H1 (cell line): ENCODE data around the gene CXCL1. TPM values are rescaled to one million over a fixed set of nuclear protein-coding genes. Genes with fewer than 3 reads are reported as not detected.

Experiments
- CTCF ChIA-PET: fragments of 300-600 bp; sonication (Branson Sonifier 250); formaldehyde crosslinking; loops from one replicate; lab custom pipeline; 2021; ENCODE audit not compliant: partially characterized antibody; lab: Charles Lee
- POLR2A ChIA-PET: fragments of 300-600 bp; sonication (Branson Sonifier 250); formaldehyde crosslinking; loops from one replicate; lab custom pipeline; 2021; ENCODE audit warnings: inconsistent platforms; ENCODE audit not compliant: partially characterized antibody; lab: Charles Lee
- DNase-seq, 2 experiments: peaks; one replicate each; pipeline versions ENCODE4 v3.0.0 to v3.0.0-alpha.2; 2010 to 2022; ENCODE audit warnings: low spot score in 2 of 2, low read depth in 1 of 2, mixed read lengths in 1 of 2
- FAIRE-seq: peaks from 2 replicates; lab custom pipeline; 2011; peaks lifted over from hg19 to GRCh38; lab: Jason Lieb, UNC
- H2AFZ ChIP-seq: 2 replicates; pipeline ENCODE4 v1.8.1; 2012; ENCODE audit warnings: low read length, inconsistent platforms
- H2AK5ac ChIP-seq: 2 replicates; pipeline ENCODE4 v1.6.1; 2013; ENCODE audit warnings: low read depth, low read length
- H2BK120ac ChIP-seq: replicated peaks from 2 replicates; pipeline ENCODE3; 2013; ENCODE audit warnings: low read depth, low read length, inconsistent platforms
- H2BK12ac ChIP-seq: 2 replicates; pipeline ENCODE4 v1.6.1; 2013; ENCODE audit warnings: low read depth, low read length
- H2BK15ac ChIP-seq: 2 replicates; pipeline ENCODE4 v1.6.1; 2013; ENCODE audit warnings: low read length
- H2BK20ac ChIP-seq: 2 replicates; pipeline ENCODE4 v1.6.1; 2013; ENCODE audit warnings: low read length
- H2BK5ac ChIP-seq: 2 replicates; pipeline ENCODE4 v1.6.1; 2013; ENCODE audit warnings: low read depth, low read length
- H3K14ac ChIP-seq: 2 replicates; pipeline ENCODE4 v1.6.1; 2013; ENCODE audit warnings: inconsistent platforms; ENCODE audit not compliant: insufficient read length
- H3K18ac ChIP-seq: 2 replicates; pipeline ENCODE4 v1.6.1; 2013; ENCODE audit warnings: low read length; ENCODE audit errors: extremely low read depth
- H3K23ac ChIP-seq: 2 replicates; pipeline ENCODE4 v1.6.1; 2013; ENCODE audit warnings: inconsistent platforms; ENCODE audit not compliant: insufficient read length
- H3K23me2 ChIP-seq: 2 replicates; pipeline ENCODE4 v1.6.1; 2013; ENCODE audit warnings: low read depth, low read length
- H3K27ac ChIP-seq: 2 replicates; pipeline ENCODE4 v1.6.1; 2011; ENCODE audit warnings: low read depth, low read length, inconsistent platforms
- H3K27me3 ChIP-seq, 4 experiments: replicated peaks in 1 of 4; 1 replicate in 1 of 4; 2 replicates in 3 of 4; pipeline versions ENCODE4 v1.6.1 to v1.8.1; 2011 to 2013; ENCODE audit warnings: low read length in 3 of 4, mild to moderate bottlenecking in 3 of 4, inconsistent platforms in 2 of 4, mixed read lengths in 2 of 4, moderate library complexity in 1 of 4; ENCODE audit not compliant: control insufficient read depth in 3 of 4, insufficient read depth in 3 of 4; ENCODE audit errors: extremely low read depth in 1 of 4
- H3K36me3 ChIP-seq, 4 experiments: 2 replicates each; pipeline versions ENCODE4 v1.6.1 to v1.8.1; 2011 to 2013; ENCODE audit warnings: mild to moderate bottlenecking in 4 of 4, low read length in 3 of 4, moderate library complexity in 2 of 4, control low read depth in 1 of 4, inconsistent platforms in 1 of 4; ENCODE audit not compliant: insufficient read depth in 4 of 4, control insufficient read depth in 2 of 4
- H3K4ac ChIP-seq: replicated peaks from 2 replicates; pipeline ENCODE3; 2013; ENCODE audit warnings: low read length, low read depth, mixed read lengths, inconsistent platforms; ENCODE audit not compliant: insufficient read length
- H3K4me1 ChIP-seq, 4 experiments: replicated peaks in 1 of 4; 1 replicate in 1 of 4; 2 replicates in 3 of 4; pipeline versions ENCODE4 v1.6.1 to v1.8.1; 2011 to 2013; ENCODE audit warnings: low read length in 3 of 4, inconsistent platforms in 2 of 4, mixed read lengths in 1 of 4; ENCODE audit not compliant: insufficient read depth in 4 of 4, control insufficient read depth in 3 of 4
- H3K4me2 ChIP-seq, 2 experiments: 2 replicates each; pipeline versions ENCODE4 v1.6.1 to v1.8.1; 2011 to 2013; ENCODE audit warnings: low read depth in 2 of 2, low read length in 2 of 2, control low read depth in 1 of 2, inconsistent platforms in 1 of 2, mild to moderate bottlenecking in 1 of 2; ENCODE audit not compliant: insufficient read depth in 1 of 2
- H3K4me3 ChIP-seq, 4 experiments: fragments of 200-600, 300-600 bp in 1 of 4; sonication (generic), shearing (Covaris generic), sonication (Bioruptor Twin) in 1 of 4; 2 replicates each; pipeline versions ENCODE4 v1.5.1 to v1.8.1; 2011 to 2016; ENCODE audit warnings: low read length in 4 of 4, low read depth in 3 of 4, control low read depth in 2 of 4, inconsistent platforms in 2 of 4, mild to moderate bottlenecking in 2 of 4, mixed read lengths in 1 of 4, moderate library complexity in 1 of 4; ENCODE audit not compliant: insufficient read depth in 2 of 4; ENCODE audit errors: extremely low read depth in 1 of 4
- H3K56ac ChIP-seq: replicated peaks from 2 replicates; pipeline ENCODE3; 2013; ENCODE audit warnings: low read depth, mild to moderate bottlenecking, mixed read lengths, low read length, inconsistent platforms; ENCODE audit not compliant: insufficient read length
- H3K79me1 ChIP-seq: 2 replicates; pipeline ENCODE4 v1.6.1; 2013; ENCODE audit warnings: low read depth, low read length, control low read depth
- H3K79me2 ChIP-seq, 2 experiments: 2 replicates each; pipeline versions ENCODE4 v1.6.1 to v1.8.1; 2012 to 2013; ENCODE audit warnings: low read length in 2 of 2, mild to moderate bottlenecking in 2 of 2, inconsistent platforms in 1 of 2; ENCODE audit not compliant: insufficient read depth in 2 of 2, control insufficient read depth in 1 of 2
- H3K9ac ChIP-seq, 4 experiments: replicated peaks in 1 of 4; 1 replicate in 1 of 4; 2 replicates in 3 of 4; pipeline versions ENCODE4 v1.6.1 to v1.8.1; 2011 to 2013; ENCODE audit warnings: low read depth in 3 of 4, low read length in 3 of 4, control low read depth in 2 of 4, mild to moderate bottlenecking in 2 of 4, moderate library complexity in 2 of 4, inconsistent platforms in 1 of 4; ENCODE audit errors: extremely low read depth in 1 of 4
- H3K9me3 ChIP-seq, 2 experiments: 2 replicates each; pipeline versions ENCODE4 v1.6.1 to v1.8.1; 2012 to 2013; ENCODE audit warnings: mild to moderate bottlenecking in 2 of 2, moderate library complexity in 2 of 2, control low read depth in 1 of 2, inconsistent platforms in 1 of 2, low read depth in 1 of 2, low read length in 1 of 2, mixed read lengths in 1 of 2; ENCODE audit not compliant: insufficient read depth in 2 of 2
- H4K20me1 ChIP-seq, 2 experiments: replicated peaks in 1 of 2; 2 replicates each; pipeline versions ENCODE3 to v1.8.1; 2011 to 2013; ENCODE audit warnings: inconsistent platforms in 2 of 2, low read length in 2 of 2, mild to moderate bottlenecking in 1 of 2; ENCODE audit not compliant: insufficient read depth in 2 of 2, control insufficient read depth in 1 of 2
- H4K5ac ChIP-seq: 2 replicates; pipeline ENCODE4 v1.6.1; 2013; ENCODE audit warnings: low read length, low read depth, mixed read lengths, inconsistent platforms; ENCODE audit not compliant: insufficient read length
- H4K8ac ChIP-seq: 2 replicates; pipeline ENCODE4 v1.8.0; 2013; ENCODE audit warnings: mild to moderate bottlenecking, moderate library complexity, low read length, inconsistent platforms; ENCODE audit not compliant: insufficient read depth; ENCODE audit errors: extremely low read depth
- H4K91ac ChIP-seq: replicated peaks from 2 replicates; pipeline ENCODE3; 2013; ENCODE audit warnings: low read length, mixed read lengths, inconsistent platforms; ENCODE audit not compliant: insufficient read length
- ASH2L ChIP-seq: fragments of 200-600, 300-600 bp; sonication (generic); IDR thresholded peaks from one replicate; pipeline ENCODE4 v1.7.1; 2017; ENCODE audit warnings: low read length
- BACH1 ChIP-seq: IDR thresholded peaks from 2 replicates; pipeline ENCODE4 v1.6.1; 2012; ENCODE audit warnings: low read length, improper control_type of control experiment
- CHD1 ChIP-seq: IDR thresholded peaks from 2 replicates; pipeline ENCODE4 v1.6.1; 2012; ENCODE audit warnings: low read depth, low read length, improper control_type of control experiment
- CREB1 ChIP-seq: IDR thresholded peaks from 2 replicates; pipeline ENCODE4 v1.6.1; 2012; ENCODE audit warnings: inconsistent platforms
- CTBP2 ChIP-seq: IDR thresholded peaks from 2 replicates; pipeline ENCODE4 v1.7.0; 2011; ENCODE audit warnings: borderline replicate concordance, mild to moderate bottlenecking, moderate library complexity, mixed read lengths, low read length; ENCODE audit not compliant: insufficient read depth, insufficient read length
- FOSL1 ChIP-seq: IDR thresholded peaks from 2 replicates; pipeline ENCODE4 v1.6.1; 2011; ENCODE audit warnings: mild to moderate bottlenecking, low read depth, low read length, moderate library complexity; ENCODE audit not compliant: insufficient read depth
- GABPA ChIP-seq: IDR thresholded peaks from 2 replicates; pipeline ENCODE4 v1.6.1; 2011; ENCODE audit warnings: mild to moderate bottlenecking, low read length, moderate library complexity, borderline replicate concordance; ENCODE audit not compliant: insufficient read depth
- HDAC2 ChIP-seq, 2 experiments: fragments of 300-600 bp in 1 of 2; sonication (generic) in 1 of 2; IDR thresholded peaks; 2 replicates each; pipeline ENCODE4 v1.6.1; 2011 to 2012; ENCODE audit warnings: low read depth in 2 of 2, low read length in 2 of 2, mild to moderate bottlenecking in 2 of 2, moderate library complexity in 2 of 2, borderline replicate concordance in 1 of 2, inconsistent platforms in 1 of 2
- KDM1A ChIP-seq: fragments of 200-600, 300-600 bp; sonication (generic); IDR thresholded peaks from 2 replicates; pipeline ENCODE4 v1.7.1; 2016; ENCODE audit warnings: mild to moderate bottlenecking, low read length, borderline replicate concordance
- MAFK ChIP-seq: IDR thresholded peaks from 2 replicates; pipeline ENCODE4 v1.6.1; 2012; ENCODE audit warnings: low read depth, mild to moderate bottlenecking, improper control_type of control experiment, low read length
- NRF1 ChIP-seq: IDR thresholded peaks from 2 replicates; pipeline ENCODE4 v1.6.1; 2011; ENCODE audit warnings: mild to moderate bottlenecking, low read depth, low read length, improper control_type of control experiment
- RFX5 ChIP-seq: IDR thresholded peaks from 2 replicates; pipeline ENCODE4 v1.6.1; 2011; ENCODE audit warnings: low read depth, low read length, improper control_type of control experiment, borderline replicate concordance
- RXRA ChIP-seq: IDR thresholded peaks from 2 replicates; pipeline ENCODE4 v1.6.1; 2011; ENCODE audit warnings: low read depth, mild to moderate bottlenecking, low read length, moderate library complexity; ENCODE audit not compliant: insufficient read depth
- SIRT6 ChIP-seq: IDR thresholded peaks from one replicate; pipeline ENCODE4 v1.7.1; 2012; ENCODE audit warnings: low read length, inconsistent platforms
- TAF7 ChIP-seq: optimal IDR thresholded peaks from 2 replicates; pipeline ENCODE3; 2011; ENCODE audit warnings: low read depth, mild to moderate bottlenecking, inconsistent platforms, low read length, moderate library complexity, borderline replicate concordance
- YY1 ChIP-seq: IDR thresholded peaks from 2 replicates; pipeline ENCODE4 v1.6.1; 2011; ENCODE audit warnings: low read depth, mild to moderate bottlenecking, low read length
- polyA plus RNA-seq, 7 experiments: library from polyadenylated mRNA; depleted of rRNA in 3 of 7; stranded (reverse) in 5 of 7; unstranded in 2 of 7; fragments of >200 nt in 5 of 7; fragments of 200-250 nt in 2 of 7; gene quantifications; 1 replicate in 5 of 7; 2 replicates in 1 of 7; 4 replicates in 1 of 7; pipeline versions ENCODE4 v1.2.1 to v1.2.3, GENCODE V29; 2011 to 2013; ENCODE audit warnings: missing spikeins in 2 of 7, mixed read lengths in 2 of 7
- total RNA-seq: library from RNA; stranded (reverse); fragmentation: NEBNext Ultra II Directional; extraction: Animal tissue kit (Norgen Biotek cat#: 25700); gene quantifications from 2 replicates; pipeline ENCODE4 v1.2.1, GENCODE V29; 2021

CXCL1 gene
- total and polyA plus RNA-seq, 2 of the 8 experiments (the other 6 are each of a cell fraction or from before 2014, with no cell fraction given): 0.77 to 0.80 TPM

GRCh38 chr4:73842696-73843095 is 26.5 kb upstream of the CXCL1 start:
- no peak overlapping the region for H3K9ac ChIP-seq
- ChIA-PET POLR2A (no interaction called here), CTCF (interaction anchor here (1.1 to 1.8 kb wide), 6 partner anchors 10 to 293 kb away, joined by 3 to 6 read pairs (median 3); partner anchors contain the start of genes CXCL1 and PF4V1)
- H3K23ac ChIP-seq: no peak overlapping the region
- H2BK12ac ChIP-seq: no peak overlapping the region
- no peaks in the 10 kb centered on the region for H3K27me3 ChIP-seq
- H4K91ac ChIP-seq: no peak overlapping the region
- no peak overlapping the region for H2AFZ ChIP-seq
- no peaks in the 10 kb centered on the region for H3K36me3 ChIP-seq
- no peaks in the 10 kb centered on the region for H4K20me1 ChIP-seq
- no peak overlapping the region for H3K4ac ChIP-seq
- H3K56ac ChIP-seq: no peak overlapping the region
- H3K27ac ChIP-seq: no peak overlapping the region
- no peaks in the 10 kb centered on the region for H3K23me2 ChIP-seq
- FAIRE-seq (no peak), DNase-seq (no peak)
- no peaks in the 10 kb centered on the region for H3K79me2 ChIP-seq
- H2BK120ac ChIP-seq: no peak overlapping the region
- H3K4me3 ChIP-seq: no peak overlapping the region
- no peaks in the 10 kb centered on the region for H3K9me3 ChIP-seq
- H2BK5ac ChIP-seq: no peak overlapping the region
- no peak overlapping the region for H4K5ac ChIP-seq
- H3K4me1 ChIP-seq: no peaks in the 10 kb centered on the region
- no peak overlapping the region for H3K4me2 ChIP-seq
- no peak overlapping the region for H2AK5ac ChIP-seq
- no peak overlapping the region for H3K14ac ChIP-seq
- H4K8ac ChIP-seq: no peak overlapping the region
- H2BK20ac ChIP-seq: no peak overlapping the region
- no peak overlapping the region for H3K18ac ChIP-seq
- H3K79me1 ChIP-seq: no peaks in the 10 kb centered on the region
- no peak overlapping the region for H2BK15ac ChIP-seq
- TF ChIP-seq CHD1 (no peak), CTBP2 (no peak), SIRT6 (no peak), GABPA (no peak), KDM1A (no peak), TAF7 (no peak), RXRA (no peak), RFX5 (no peak), YY1 (no peak), HDAC2 (IDR thresholded peaks at IDR 0.05; ENCODE audit: borderline replicate concordance in 1 of 2, low read depth in 2 of 2, low read length in 2 of 2) (no peak), MAFK (no peak), CREB1 (no peak), FOSL1 (no peak), BACH1 (no peak), NRF1 (no peak), ASH2L (no peak)
